ENCODE results near the gene ARRB2. TPM values are rescaled to one million over a fixed set of nuclear protein-coding genes. Genes with fewer than 3 reads are reported as not detected.
"Not testable (repeated sequence)": the region's sequence is repeated elsewhere in the genome, so short reads cannot be mapped to it uniquely, and the experiment has no call there.

The ARRB2 gene
- total RNA-seq, 2 donors from 2014 or later = 216 to 258 TPM

DNA sequence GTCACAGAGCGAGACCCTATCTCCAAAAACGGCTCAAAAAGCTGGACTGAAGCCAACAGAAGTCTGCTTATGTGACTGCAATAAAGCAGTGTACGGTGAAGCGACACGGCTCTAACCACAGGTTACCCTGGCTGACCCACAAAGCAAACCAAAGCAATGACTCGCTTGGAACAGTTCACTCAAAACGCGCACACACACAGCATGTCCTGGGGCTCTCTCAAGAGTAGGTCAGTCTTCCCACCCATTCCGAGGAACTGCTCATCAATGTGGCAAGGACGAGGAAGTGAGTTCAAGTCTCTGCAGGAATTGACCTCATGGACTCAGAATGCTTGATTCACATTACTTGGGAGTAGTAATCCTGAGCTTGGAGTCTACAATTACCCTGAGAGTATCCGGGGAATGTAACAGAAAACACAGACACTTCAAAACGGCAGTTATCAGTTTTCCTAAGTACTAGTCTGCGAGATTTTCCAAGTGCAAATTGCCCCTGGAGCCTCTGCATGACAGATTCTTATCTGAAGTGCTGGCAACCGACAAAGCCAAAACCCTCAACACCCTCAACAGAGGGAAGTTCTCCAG, 31.9 kb upstream of the ARRB2 start:
- Mint-ChIP-seq H3K9me3 (no peaks in the 10 kb centered on the region), H3K4me1 (ENCODE audit: low read depth) (peaks cover 28% of the 10 kb centered on the region), H3K4me3 (peak overlapping the region in 1 of 2 donors; percentile 7), H3K27ac (no peak overlapping the region), H3K36me3 (ENCODE audit: insufficient read depth in 2 of 2) (peaks cover 9 to 16% of the 10 kb centered on the region in 2 donors), H3K27me3 (ENCODE audit: low read depth) (no peaks in the 10 kb centered on the region)
- peak; percentile 64 to 74 for DNase-seq
- ATAC-seq (replicated peaks in 1 of 2) = peak; percentile 99

- peak overlapping the region; percentile 29 for H3K27ac Mint-ChIP-seq
- peaks cover 9 to 23% of the 10 kb centered on the region in 2 donors for H3K36me3 Mint-ChIP-seq (ENCODE audit: insufficient read depth in 2 of 2)
Observed at GRCh38 chr17:4679658-4680057, 30.8 kb upstream of the ARRB2 start.

GRCh38 chr17:4683739-4684138, 26.7 kb upstream of the ARRB2 start:
- H3K27me3 Mint-ChIP-seq (ENCODE audit: low read depth); DNase-seq; H3K27ac Mint-ChIP-seq; H3K9me3 Mint-ChIP-seq; H3K4me3 Mint-ChIP-seq; ATAC-seq (replicated peaks in 1 of 2): not testable (repeated sequence)
- peaks cover 31% of the 10 kb centered on the region for H3K4me1 Mint-ChIP-seq (ENCODE audit: low read depth)
- peaks cover 14 to 40% of the 10 kb centered on the region in 2 donors for H3K36me3 Mint-ChIP-seq (ENCODE audit: insufficient read depth in 2 of 2)

More at GRCh38 chr17:4679658-4680057, 30.8 kb upstream of the ARRB2 start:
- ATAC-seq (replicated peaks in 1 of 2) (no peak), DNase-seq (no peak)
- Mint-ChIP-seq H3K4me3 (no peak overlapping the region), H3K9me3 (no peaks in the 10 kb centered on the region), H3K27me3 (ENCODE audit: low read depth) (no peaks in the 10 kb centered on the region), H3K4me1 (ENCODE audit: low read depth) (peaks cover 28% of the 10 kb centered on the region)

DNA sequence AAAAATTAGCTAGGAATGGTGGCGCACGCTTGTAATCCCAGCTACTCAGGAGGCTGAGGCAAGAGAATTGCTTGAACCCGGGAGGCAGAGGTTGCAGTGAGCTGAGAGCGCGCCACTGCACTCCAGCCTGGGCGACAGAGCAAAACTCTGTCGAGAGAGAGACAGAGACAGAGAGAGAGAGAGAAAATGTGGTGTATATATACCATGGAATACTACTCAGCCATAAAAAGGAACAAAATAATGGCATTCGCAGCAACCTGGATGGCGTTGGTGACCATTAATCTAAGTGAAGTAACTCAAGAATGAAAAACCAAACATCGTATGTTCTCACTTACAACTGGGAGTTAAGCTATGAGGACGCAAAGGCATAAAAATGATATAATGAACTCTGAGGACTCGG, 20.6 kb upstream of the ARRB2 start:
- peaks cover 16 to 43% of the 10 kb centered on the region in 2 donors for H3K36me3 Mint-ChIP-seq (ENCODE audit: insufficient read depth in 2 of 2)
- peaks cover 42% of the 10 kb centered on the region for H3K4me1 Mint-ChIP-seq (ENCODE audit: low read depth)
- not testable (repeated sequence) for H3K27me3 Mint-ChIP-seq (ENCODE audit: low read depth); DNase-seq; ATAC-seq (replicated peaks in 1 of 2); H3K4me3 Mint-ChIP-seq; H3K27ac Mint-ChIP-seq; H3K9me3 Mint-ChIP-seq

DNA sequence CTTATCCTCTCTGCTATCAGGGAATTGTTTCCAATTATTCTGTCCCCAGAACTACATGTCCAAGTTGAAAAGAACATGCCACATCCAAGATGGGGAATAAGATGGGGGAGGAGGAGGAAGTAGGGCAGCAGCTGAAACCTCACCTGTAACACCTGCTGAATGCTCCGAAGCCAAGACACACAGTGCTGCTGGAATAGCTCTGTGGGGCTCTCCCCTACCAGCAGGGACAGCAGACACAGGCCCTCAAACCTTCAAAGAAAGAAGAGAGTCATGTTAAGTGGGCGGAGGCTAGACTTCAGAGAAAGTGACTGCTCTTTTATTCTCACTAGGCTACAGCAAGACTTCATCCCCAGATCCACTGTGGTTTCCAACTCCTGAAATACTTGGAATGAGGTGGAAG, 19.7 kb upstream of the ARRB2 start:
- Mint-ChIP-seq H3K4me3 (no peak overlapping the region), H3K27ac (no peak overlapping the region), H3K27me3 (ENCODE audit: low read depth) (no peaks in the 10 kb centered on the region), H3K36me3 (ENCODE audit: insufficient read depth in 2 of 2) (peaks cover 16 to 41% of the 10 kb centered on the region in 2 donors), H3K4me1 (ENCODE audit: low read depth) (peaks cover 39% of the 10 kb centered on the region), H3K9me3 (peaks cover 0 to 2% of the 10 kb centered on the region in 2 donors)
- peak in 1 of 2 donors; percentile 30 for ATAC-seq (replicated peaks in 1 of 2)
- DNase-seq = no peak

DNA sequence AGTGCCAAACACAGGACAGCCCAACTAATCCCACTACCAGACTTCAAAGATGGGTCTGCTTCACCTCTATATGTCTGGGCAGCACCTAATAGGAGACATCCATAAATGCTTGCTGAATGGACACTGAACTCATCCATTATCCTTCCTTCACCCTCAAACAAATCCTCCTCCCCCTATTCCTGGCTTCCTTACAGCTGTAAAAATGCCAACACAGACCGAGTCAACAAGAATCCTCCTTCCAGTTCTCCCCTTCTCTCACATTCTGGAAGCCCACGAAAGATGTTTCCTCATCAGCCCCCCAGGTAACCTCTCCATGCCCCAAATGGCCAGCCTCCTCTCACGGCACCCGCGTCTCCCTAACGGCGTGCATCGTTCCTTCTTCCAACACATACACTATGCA, 18.7 kb upstream of the ARRB2 start:
- H3K27ac Mint-ChIP-seq = no peak overlapping the region
- H3K4me3 Mint-ChIP-seq = no peak overlapping the region
- H3K4me1 Mint-ChIP-seq (ENCODE audit: low read depth) = peaks cover 48% of the 10 kb centered on the region
- ATAC-seq (replicated peaks in 1 of 2) (no peak), DNase-seq (no peak)
- peaks cover 18 to 43% of the 10 kb centered on the region in 2 donors for H3K36me3 Mint-ChIP-seq (ENCODE audit: insufficient read depth in 2 of 2)
- peaks cover 0 to 2% of the 10 kb centered on the region in 2 donors for H3K9me3 Mint-ChIP-seq
- H3K27me3 Mint-ChIP-seq (ENCODE audit: low read depth) = no peaks in the 10 kb centered on the region

DNA sequence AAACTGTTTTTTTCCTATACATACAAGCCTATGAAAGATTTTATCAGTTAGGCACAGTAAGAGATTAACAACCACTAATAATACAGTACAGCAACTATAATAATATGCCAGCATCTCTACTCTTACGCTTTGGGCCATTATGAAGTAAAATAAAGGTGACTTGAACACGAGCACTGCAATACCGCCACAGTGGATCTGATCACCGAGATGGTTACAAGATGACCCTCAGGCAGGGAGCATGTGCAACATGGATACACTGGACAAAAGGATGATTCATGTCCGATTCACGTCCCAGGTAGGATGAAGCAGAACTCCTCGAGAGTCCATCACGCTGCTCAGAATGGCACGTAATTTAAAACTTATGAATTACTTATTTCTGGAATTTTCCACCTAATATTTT, 17.0 kb upstream of the ARRB2 start:
- Mint-ChIP-seq H3K27ac (no peak overlapping the region), H3K36me3 (ENCODE audit: insufficient read depth in 2 of 2) (peaks cover 15 to 34% of the 10 kb centered on the region in 2 donors), H3K27me3 (ENCODE audit: low read depth) (no peaks in the 10 kb centered on the region), H3K4me1 (ENCODE audit: low read depth) (peaks cover 59% of the 10 kb centered on the region), H3K9me3 (no peaks in the 10 kb centered on the region), H3K4me3 (no peak overlapping the region)
- ATAC-seq (replicated peaks in 1 of 2) (no peak), DNase-seq (no peak)

- Mint-ChIP-seq H3K4me1 (ENCODE audit: low read depth) (peaks cover 63% of the 10 kb centered on the region), H3K36me3 (ENCODE audit: insufficient read depth in 2 of 2) (peaks cover 6 to 12% of the 10 kb centered on the region in 2 donors), H3K4me3 (peak overlapping the region; percentile 20 to 80)
Observed at GRCh38 chr17:4696437-4696805, 14.0 kb upstream of the ARRB2 start.

GRCh38 chr17:4699401-4700056, 10.9 kb upstream of the ARRB2 start:
- H3K9me3 Mint-ChIP-seq; H3K4me3 Mint-ChIP-seq; H3K27me3 Mint-ChIP-seq (ENCODE audit: low read depth); ATAC-seq (replicated peaks in 1 of 2); DNase-seq; H3K27ac Mint-ChIP-seq: not testable (repeated sequence)
- H3K36me3 Mint-ChIP-seq (ENCODE audit: insufficient read depth in 2 of 2) = peaks cover 6 to 11% of the 10 kb centered on the region in 2 donors
- peaks cover 72% of the 10 kb centered on the region for H3K4me1 Mint-ChIP-seq (ENCODE audit: low read depth)

More at GRCh38 chr17:4696437-4696805, 14.0 kb upstream of the ARRB2 start:
- peak; percentile 96 to 98 for ATAC-seq (replicated peaks in 1 of 2)
- DNase-seq = peak in 1 of 2 donors; percentile 48
- no peaks in the 10 kb centered on the region for H3K9me3 Mint-ChIP-seq
- H3K27ac Mint-ChIP-seq = peak overlapping the region; percentile 82
- H3K27me3 Mint-ChIP-seq (ENCODE audit: low read depth) = no peaks in the 10 kb centered on the region

GRCh38 chr17:4701116-4701515, 9.3 kb upstream of the ARRB2 start:
- peaks cover 81% of the 10 kb centered on the region for H3K4me1 Mint-ChIP-seq (ENCODE audit: low read depth)
- no peaks in the 10 kb centered on the region for H3K27me3 Mint-ChIP-seq (ENCODE audit: low read depth)
- H3K9me3 Mint-ChIP-seq = no peaks in the 10 kb centered on the region
- peak overlapping the region; percentile 80 to 88 for H3K4me3 Mint-ChIP-seq
- H3K36me3 Mint-ChIP-seq (ENCODE audit: insufficient read depth in 2 of 2) = peaks cover 9 to 10% of the 10 kb centered on the region in 2 donors
- DNase-seq = no peak
- H3K27ac Mint-ChIP-seq = peak overlapping the region; percentile 71
- no peak for ATAC-seq (replicated peaks in 1 of 2)

GRCh38 chr17:4703330-4703691, 7.1 kb upstream of the ARRB2 start:
- Mint-ChIP-seq H3K4me3 (peak overlapping the region; percentile 80 to 88), H3K9me3 (no peaks in the 10 kb centered on the region), H3K27ac (peak overlapping the region; percentile 52), H3K4me1 (ENCODE audit: low read depth) (peaks cover 70% of the 10 kb centered on the region), H3K27me3 (ENCODE audit: low read depth) (no peaks in the 10 kb centered on the region), H3K36me3 (ENCODE audit: insufficient read depth in 2 of 2) (peaks cover 5 to 7% of the 10 kb centered on the region in 2 donors)
- DNase-seq (no peak), ATAC-seq (replicated peaks in 1 of 2) (no peak)

GRCh38 chr17:4704574-4704907, 5.9 kb upstream of the ARRB2 start:
- Mint-ChIP-seq H3K4me3 (peak overlapping the region; percentile 80 to 88), H3K27ac (peak overlapping the region; percentile 88), H3K4me1 (ENCODE audit: low read depth) (peaks cover 69% of the 10 kb centered on the region)
- ATAC-seq (replicated peaks in 1 of 2); H3K9me3 Mint-ChIP-seq; H3K27me3 Mint-ChIP-seq (ENCODE audit: low read depth); DNase-seq; H3K36me3 Mint-ChIP-seq (ENCODE audit: insufficient read depth in 2 of 2): not testable (repeated sequence)

- DNase-seq (no peak), ATAC-seq (replicated peaks in 1 of 2) (no peak)
- H3K4me3 Mint-ChIP-seq = peak overlapping the region; percentile 80 to 88
- H3K36me3 Mint-ChIP-seq (ENCODE audit: insufficient read depth in 2 of 2) = peaks cover 5 to 7% of the 10 kb centered on the region in 2 donors
- H3K27ac Mint-ChIP-seq = peak overlapping the region; percentile 88
- H3K27me3 Mint-ChIP-seq (ENCODE audit: low read depth) = no peaks in the 10 kb centered on the region
- H3K9me3 Mint-ChIP-seq = no peaks in the 10 kb centered on the region
- peaks cover 74% of the 10 kb centered on the region for H3K4me1 Mint-ChIP-seq (ENCODE audit: low read depth)
Observed at GRCh38 chr17:4704991-4705390, 5.4 kb upstream of the ARRB2 start.
